HepG2 (cell line): Measurements from ENCODE around the gene ZNF84. TPM values are rescaled to one million over a fixed set of nuclear protein-coding genes. Genes with fewer than 3 reads are reported as not detected.

Experiments used
- ATF2 ChIP-seq: sonication (generic); formaldehyde crosslinking; IDR thresholded peaks from 2 replicates; pipeline ENCODE4 v1.4.0; 2020; ENCODE audit warnings: missing genetic modification reagents
- DMAP1 ChIP-seq: IDR thresholded peaks from 2 replicates; pipeline ENCODE4 v1.6.1; 2016
- GLI4 ChIP-seq: sonication (generic); formaldehyde crosslinking; IDR thresholded peaks from 2 replicates; pipeline ENCODE4 v1.5.1; 2020; ENCODE audit warnings: missing genetic modification reagents, mild to moderate bottlenecking, moderate library complexity, borderline replicate concordance
- GMEB1 ChIP-seq: sonication (generic); formaldehyde crosslinking; IDR thresholded peaks from 2 replicates; pipeline ENCODE4 v1.5.1; 2020; ENCODE audit warnings: missing genetic modification reagents, mild to moderate bottlenecking, borderline replicate concordance
- HOXA5 ChIP-seq: sonication (generic); formaldehyde crosslinking; IDR thresholded peaks from 2 replicates; pipeline ENCODE4 v1.4.0; 2020; ENCODE audit warnings: missing genetic modification reagents
- NBN ChIP-seq: fragments of 450-650 bp; conservative IDR thresholded peaks from 2 replicates; pipeline ENCODE4 v1.6.1; 2017
- NR1H2 ChIP-seq: sonication (generic); formaldehyde crosslinking; IDR thresholded peaks from 2 replicates; pipeline ENCODE4 v1.8.1; 2022; ENCODE audit warnings: low read depth, missing genetic modification reagents, borderline replicate concordance
- NR2F2 ChIP-seq: IDR thresholded peaks from 2 replicates; pipeline ENCODE4 v1.6.1; 2012; ENCODE audit warnings: low read depth, inconsistent platforms, borderline replicate concordance
- NRL ChIP-seq: sonication (generic); formaldehyde crosslinking; IDR thresholded peaks from 2 replicates; pipeline ENCODE4 v1.5.0; 2020; ENCODE audit warnings: missing genetic modification reagents, mild to moderate bottlenecking, moderate library complexity, borderline replicate concordance
- PHF8 ChIP-seq: sonication (generic); formaldehyde crosslinking; IDR thresholded peaks from 2 replicates; pipeline ENCODE4 v1.5.0; 2020; ENCODE audit warnings: missing genetic modification reagents
- STAT5B ChIP-seq: sonication (generic); formaldehyde crosslinking; IDR thresholded peaks from 2 replicates; pipeline ENCODE4 v1.4.0; 2020; ENCODE audit warnings: missing genetic modification reagents
- TBX3 ChIP-seq: fragments of 450-650 bp; IDR thresholded peaks from 2 replicates; pipeline ENCODE4 v1.6.1; 2017; ENCODE audit warnings: antibody characterized with exemption, mild to moderate bottlenecking, inconsistent platforms, borderline replicate concordance
- TCF12 ChIP-seq, 2 experiments: fragments of 450-650 bp in 1 of 2; sonication (generic) in 1 of 2; formaldehyde crosslinking in 1 of 2; IDR thresholded peaks; 2 replicates each; pipeline versions ENCODE4 v1.6.1 to v1.8.0; 2017 to 2022; ENCODE audit warnings: antibody characterized with exemption in 1 of 2, mild to moderate bottlenecking in 1 of 2, missing genetic modification reagents in 1 of 2, moderate library complexity in 1 of 2
- TEF ChIP-seq: sonication (generic); formaldehyde crosslinking; IDR thresholded peaks from 2 replicates; pipeline ENCODE4 v1.5.0; 2020; ENCODE audit warnings: missing genetic modification reagents
- TFDP2 ChIP-seq: sonication (generic); formaldehyde crosslinking; IDR thresholded peaks from 2 replicates; pipeline ENCODE4 v1.4.0; 2020; ENCODE audit warnings: missing genetic modification reagents
- ZBTB10 ChIP-seq: sonication (generic); formaldehyde crosslinking; IDR thresholded peaks from 2 replicates; pipeline ENCODE4 v1.4.0; 2020; ENCODE audit warnings: missing genetic modification reagents, borderline replicate concordance
- ZFP62 ChIP-seq: sonication (generic); formaldehyde crosslinking; IDR thresholded peaks from 2 replicates; pipeline ENCODE4 v1.4.0; 2020; ENCODE audit warnings: missing genetic modification reagents
- ZNF264 ChIP-seq: sonication (generic); formaldehyde crosslinking; IDR thresholded peaks from 2 replicates; pipeline ENCODE4 v1.4.0; 2020; ENCODE audit warnings: missing genetic modification reagents
- ZNF354B ChIP-seq: sonication (generic); formaldehyde crosslinking; IDR thresholded peaks from 2 replicates; pipeline ENCODE4 v1.8.0; 2022; ENCODE audit warnings: mild to moderate bottlenecking, missing genetic modification reagents
- ZNF468 ChIP-seq: sonication (generic); formaldehyde crosslinking; IDR thresholded peaks from 2 replicates; pipeline ENCODE4 v1.8.0; 2022; ENCODE audit warnings: mild to moderate bottlenecking, moderate library complexity, missing genetic modification reagents
- ZNF747 ChIP-seq: sonication (generic); formaldehyde crosslinking; IDR thresholded peaks from 2 replicates; pipeline ENCODE4 v1.8.1; 2023; ENCODE audit warnings: missing genetic modification reagents, mild to moderate bottlenecking, borderline replicate concordance
- ZSCAN21 ChIP-seq: sonication (generic); formaldehyde crosslinking; IDR thresholded peaks from 2 replicates; pipeline ENCODE4 v1.8.0; 2022; ENCODE audit warnings: mild to moderate bottlenecking, missing genetic modification reagents, moderate library complexity, borderline replicate concordance
- polyA plus RNA-seq, 8 experiments: library from polyadenylated mRNA; depleted of rRNA in 3 of 8; stranded (reverse) in 7 of 8; unstranded in 1 of 8; fragments of >200 nt; fragmentation: Illumina TruSeq in 4 of 8; extraction: Trizol in 4 of 8; gene quantifications; 2 replicates each; pipeline versions ENCODE4 v1.2.1 to v1.2.3, GENCODE V29; 2011 to 2016; ENCODE audit warnings: low read depth in 4 of 8, missing spikeins in 1 of 8, mixed read lengths in 1 of 8; ENCODE audit not compliant: insufficient read depth in 1 of 8
- total RNA-seq, 5 experiments: library from RNA; depleted of rRNA; stranded (reverse); fragments of >200 nt; fragmentation: Illumina TruSeq; extraction: Trizol; gene quantifications; 2 replicates each; pipeline ENCODE4 v1.2.3, GENCODE V29; 2016; ENCODE audit warnings: low read depth in 1 of 5

ZNF84 gene
- total and polyA plus RNA-seq, 2 of the 13 experiments (the other 11 are each of a cell fraction or from before 2014, with no cell fraction given), result 15.5 to 21.8 TPM

GRCh38 chr12:133037207-133038005 lies at the start of gene ZNF84 (continued):
- TF ChIP-seq TEF (CRISPR knock-in tag) (no peak), TCF12 (IDR thresholded peaks at IDR 0.05) (no peak), TCF12 (CRISPR knock-in tag; IDR thresholded peaks at IDR 0.05) (peak; percentile 72), PHF8 (CRISPR knock-in tag) (peak; percentile 78), NR2F2 (no peak), ZNF354B (no peak), ZFP62 (CRISPR knock-in tag) (no peak), NBN (no peak), ATF2 (CRISPR knock-in tag) (0 out of 2 replicates have a peak, but pooled peaks have one; percentile 62), GLI4 (peak; percentile 47; the same call in 1 of the 2 replicates), STAT5B (no peak), GMEB1 (CRISPR knock-in tag) (peak; percentile 86), HOXA5 (CRISPR knock-in tag) (no peak), TFDP2 (CRISPR knock-in tag) (peak; percentile 87), ZNF747 (no peak; the same call in 1 of the 2 replicates), ZBTB10 (CRISPR knock-in tag) (no peak), TBX3 (0 out of 2 replicates have a peak, but pooled peaks have one; percentile 18), ZNF468 (CRISPR knock-in tag) (peak; percentile 84), NRL (CRISPR knock-in tag) (peak; percentile 46; the same call in 1 of the 2 replicates), NR1H2 (no peak), DMAP1 (CRISPR knock-in tag) (peak; percentile 88), ZSCAN21 (CRISPR knock-in tag) (peak; percentile 63; the same call in 1 of the 2 replicates), ZNF264 (no peak)
- TF ChIP-seq, all 625 proteins: peak for 314
